GM23248 (cell line): ENCODE results near the gene TRIM62.

Experiments
- EZH2 ChIP-seq: fragments of 200-600 bp; sonication (generic); IDR thresholded peaks from 2 replicates; pipeline ENCODE4 v1.6.1; 2018; ENCODE audit warnings: antibody characterized with exemption, mild to moderate bottlenecking; ENCODE audit not compliant: insufficient read depth, poor library complexity, severe bottlenecking
- EZH2phosphoT487 ChIP-seq: fragments of 200-600 bp; sonication (generic); IDR thresholded peaks from 2 replicates; pipeline ENCODE4 v1.6.1; 2018; ENCODE audit warnings: antibody characterized with exemption, moderate library complexity, mild to moderate bottlenecking, low read depth; ENCODE audit not compliant: insufficient read depth

GRCh38 chr1:33126411-33127000, 55.3 kb downstream of the TRIM62 start:
- no peak for TF ChIP-seq EZH2
- no peak for TF ChIP-seq EZH2phosphoT487
